Breast epithelium (tissue), 3 donors: ENCODE measurements around the gene FBXO7.

Experiments
- POLR2A ChIP-seq: fragments of 450-650 bp; IDR thresholded peaks from one replicate; pipeline ENCODE4 v1.6.1; 2016; ENCODE audit warnings: antibody characterized with exemption, mild to moderate bottlenecking, moderate library complexity
- POLR2AphosphoS5 ChIP-seq, 3 donors: sonication (generic); formaldehyde crosslinking; IDR thresholded peaks; one replicate each; pipeline ENCODE4 v1.6.1; 2017; ENCODE audit warnings: antibody characterized with exemption in 3 of 3
- TF ChIP-seq, protein P1 (sequence below), 3 donors: fragments of 450-650 bp; IDR thresholded peaks; one replicate each; pipeline ENCODE4 v1.5.1; 2016 to 2017; ENCODE audit warnings: antibody characterized with exemption in 3 of 3, mild to moderate bottlenecking in 3 of 3, moderate library complexity in 3 of 3

- TF ChIP-seq, protein P1, sequence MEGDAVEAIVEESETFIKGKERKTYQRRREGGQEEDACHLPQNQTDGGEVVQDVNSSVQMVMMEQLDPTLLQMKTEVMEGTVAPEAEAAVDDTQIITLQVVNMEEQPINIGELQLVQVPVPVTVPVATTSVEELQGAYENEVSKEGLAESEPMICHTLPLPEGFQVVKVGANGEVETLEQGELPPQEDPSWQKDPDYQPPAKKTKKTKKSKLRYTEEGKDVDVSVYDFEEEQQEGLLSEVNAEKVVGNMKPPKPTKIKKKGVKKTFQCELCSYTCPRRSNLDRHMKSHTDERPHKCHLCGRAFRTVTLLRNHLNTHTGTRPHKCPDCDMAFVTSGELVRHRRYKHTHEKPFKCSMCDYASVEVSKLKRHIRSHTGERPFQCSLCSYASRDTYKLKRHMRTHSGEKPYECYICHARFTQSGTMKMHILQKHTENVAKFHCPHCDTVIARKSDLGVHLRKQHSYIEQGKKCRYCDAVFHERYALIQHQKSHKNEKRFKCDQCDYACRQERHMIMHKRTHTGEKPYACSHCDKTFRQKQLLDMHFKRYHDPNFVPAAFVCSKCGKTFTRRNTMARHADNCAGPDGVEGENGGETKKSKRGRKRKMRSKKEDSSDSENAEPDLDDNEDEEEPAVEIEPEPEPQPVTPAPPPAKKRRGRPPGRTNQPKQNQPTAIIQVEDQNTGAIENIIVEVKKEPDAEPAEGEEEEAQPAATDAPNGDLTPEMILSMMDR (IDR thresholded peaks at IDR 0.05): peak; percentile 36 to 44 (median 42)
- no peak for TF ChIP-seq POLR2AphosphoS5 (IDR thresholded peaks at IDR 0.05)
- no peak for TF ChIP-seq POLR2A
Measured at GRCh38 chr22:32473388-32473952, 1.1 kb upstream of the FBXO7 start.
